ENCODE results near the gene EFR3B.
A peak's percentile ranks its signal among the peaks of the same experiment; 100 is the strongest.
"Not testable (repeated sequence)": the region's sequence is repeated elsewhere in the genome, so short reads cannot be mapped to it uniquely, and the experiment has no call there.

Gene EFR3B

GRCh38 chr2:25041928-25042320 lies at the start of gene EFR3B:
Gene EFR3B, plus strand, starts transcription at chr2:25042076. Its CDS starts 237 bp downstream, at chr2:25042313.
- DNase-seq: peak; percentile 80

GRCh38 chr2:24993406-24994145 lies 48.3 kb upstream of the EFR3B start:
- no peak for DNase-seq

- no peak for DNase-seq
These were observed 47.6 kb upstream of the EFR3B start for GRCh38 chr2:24994146-24994724.

- DNase-seq: not testable (repeated sequence)
These were observed 42.8 kb upstream of the EFR3B start for GRCh38 chr2:24999097-24999496.

GRCh38 chr2:25000036-25000435 lies 41.8 kb upstream of the EFR3B start:
- no peak for DNase-seq

GRCh38 chr2:25000503-25001324 lies 41.2 kb upstream of the EFR3B start:
- DNase-seq: no peak

GRCh38 chr2:25001325-25001637 lies 40.6 kb upstream of the EFR3B start:
- no peak for DNase-seq

GRCh38 chr2:25002066-25002465 lies 39.8 kb upstream of the EFR3B start:
- no peak for DNase-seq

- no peak for DNase-seq
These were observed 31.9 kb upstream of the EFR3B start for GRCh38 chr2:25009954-25010353.

GRCh38 chr2:25011342-25011741 lies 30.5 kb upstream of the EFR3B start:
- not testable (repeated sequence) for DNase-seq

GRCh38 chr2:25014631-25015030 lies 27.2 kb upstream of the EFR3B start:
- DNase-seq: no peak

- no peak for DNase-seq
These were observed 23.2 kb upstream of the EFR3B start for GRCh38 chr2:25018681-25019080.

- no peak for DNase-seq
These were observed 20.0 kb upstream of the EFR3B start for GRCh38 chr2:25021791-25022362.

- no peak for DNase-seq
These were observed 18.5 kb upstream of the EFR3B start for GRCh38 chr2:25023333-25023732.

GRCh38 chr2:25025229-25026007 lies 16.5 kb upstream of the EFR3B start:
- DNase-seq: no peak

GRCh38 chr2:25026008-25026530 lies 15.8 kb upstream of the EFR3B start:
- no peak for DNase-seq

GRCh38 chr2:25029183-25029554 lies 12.7 kb upstream of the EFR3B start:
- no peak for DNase-seq

GRCh38 chr2:25030702-25031101 lies 11.2 kb upstream of the EFR3B start:
- no peak for DNase-seq

- no peak for DNase-seq
These were observed 9.8 kb upstream of the EFR3B start for GRCh38 chr2:25032094-25032493.

GRCh38 chr2:25032901-25033300 lies 9.0 kb upstream of the EFR3B start:
- DNase-seq: no peak

GRCh38 chr2:25034081-25034480 lies 7.8 kb upstream of the EFR3B start:
- DNase-seq: no peak

- DNase-seq: no peak
These were observed 6.2 kb upstream of the EFR3B start for GRCh38 chr2:25035537-25036220.

Data from NCI-H2081 treated with DMSO at 0.1 percent for 48 hours (cell line).